Measurements from ENCODE around the gene ZFP62.

- TF ChIP-seq CTCF (IDR thresholded peaks at IDR 0.05) = no peak
- TF ChIP-seq EZH2 (IDR thresholded peaks at IDR 0.05) = no peak
- no peak for TF ChIP-seq EZH2phosphoT487 (IDR thresholded peaks at IDR 0.05)
These were observed 10.5 kb downstream of the ZFP62 start for GRCh38 chr5:180850434-180851078.
